ENCODE measurements around the gene TTC13. TPM values are rescaled to one million over a fixed set of nuclear protein-coding genes. Genes with fewer than 3 reads are reported as not detected.

The TTC13 gene
- total and polyA plus RNA-seq, 12 donors, result 4.3 to 9.5 (median 7.3) TPM

GRCh38 chr1:230940848-230941247 lies 37.8 kb downstream of the TTC13 start:
- no peak for TF ChIP-seq CTCF (IDR thresholded peaks at IDR 0.05)
- 94 to 95% methylated on average over 1 of the region's 1 CpG for WGBS, 2 donors
- H3K36me3 ChIP-seq, result peaks cover 0 to 52% (median 15%) of the 10 kb centered on the region in 9 donors
- H3K27me3 ChIP-seq, result no peaks in the 10 kb centered on the region
- ATAC-seq (no peak), DNase-seq (no peak)
- no peak overlapping the region for H3K27ac ChIP-seq
- intact Hi-C loops (cut with DNase I), result no loop called here
- no peaks in the 10 kb centered on the region for H3K4me1 ChIP-seq
- no peaks in the 10 kb centered on the region for H3K9me3 ChIP-seq
- H3K4me3 ChIP-seq, result no peak overlapping the region

GRCh38 chr1:230939806-230940489 lies 38.7 kb downstream of the TTC13 start:
- peaks cover 0 to 53% (median 12%) of the 10 kb centered on the region in 9 donors for H3K36me3 ChIP-seq
- no peaks in the 10 kb centered on the region for H3K9me3 ChIP-seq
- DNase-seq, result no peak
- no peaks in the 10 kb centered on the region for H3K27me3 ChIP-seq
- intact Hi-C loops (cut with DNase I), result no loop called here
- TF ChIP-seq CTCF (IDR thresholded peaks at IDR 0.05), result no peak
- 89 to 91% methylated on average over 4 of the region's 4 CpGs for WGBS, 2 donors
- ATAC-seq, result no peak
- H3K4me3 ChIP-seq, result no peak overlapping the region
- no peaks in the 10 kb centered on the region for H3K4me1 ChIP-seq
- no peak overlapping the region for H3K27ac ChIP-seq

GRCh38 chr1:230938924-230939368 lies 39.7 kb downstream of the TTC13 start:
- no peak for DNase-seq
- no peak overlapping the region for H3K27ac ChIP-seq
- H3K4me1 ChIP-seq, result no peaks in the 10 kb centered on the region
- H3K36me3 ChIP-seq, result peaks cover 0 to 51% (median 12%) of the 10 kb centered on the region in 9 donors
- no peaks in the 10 kb centered on the region for H3K27me3 ChIP-seq
- WGBS, 2 donors, result 86 to 87% methylated on average over 2 of the region's 2 CpGs
- H3K4me3 ChIP-seq, result no peak overlapping the region
- no peak for TF ChIP-seq CTCF (IDR thresholded peaks at IDR 0.05)
- ATAC-seq, result no peak
- H3K9me3 ChIP-seq, result no peaks in the 10 kb centered on the region
- intact Hi-C loops (cut with DNase I), result no loop called here

- no peaks in the 10 kb centered on the region for H3K27me3 ChIP-seq
- H3K4me1 ChIP-seq, result no peaks in the 10 kb centered on the region
- intact Hi-C loops (cut with DNase I), result no loop called here
- DNase-seq, result no peak
- no peaks in the 10 kb centered on the region for H3K9me3 ChIP-seq
- 89 to 91% methylated on average over 2 of the region's 2 CpGs for WGBS, 2 donors
- H3K36me3 ChIP-seq, result peaks cover 0 to 53% (median 4%) of the 10 kb centered on the region in 9 donors
- no peak for TF ChIP-seq CTCF (IDR thresholded peaks at IDR 0.05)
- ATAC-seq, result no peak
- H3K4me3 ChIP-seq, result no peak overlapping the region
- H3K27ac ChIP-seq, result no peak overlapping the region
Observed at GRCh38 chr1:230937371-230937770, 41.3 kb downstream of the TTC13 start.

All from heart right ventricle (tissue), 16 donors.